A549 (cell line): ENCODE data around the gene ITFG2. TPM values are rescaled to one million over a fixed set of nuclear protein-coding genes. Genes with fewer than 3 reads are reported as not detected.

ENCODE experiments used
- ATAC-seq, 2 experiments: fragments of 200-7000 bp in 1 of 2; fragments of >200 bp in 1 of 2; cut with Nextera tagmentation in 1 of 2; cut with Tn5 transposase in 1 of 2; 3 replicates each; pipeline versions ENCODE4 v1.8.0 to v1.9.1; 2018 to 2020; ENCODE audit warnings: mild to moderate bottlenecking in 1 of 2, moderate library complexity in 1 of 2
- CTCF ChIA-PET: fragments of 300-600 bp; sonication (Branson Sonifier 250); formaldehyde crosslinking; extraction: SDS; loops from one replicate; lab custom pipeline; 2021; ENCODE audit warnings: antibody characterized with exemption, inconsistent platforms; lab: Yijun Ruan, JAX
- POLR2A ChIA-PET: fragments of 350-600 bp; formaldehyde crosslinking; extraction: SDS; loops from one replicate; lab custom pipeline; 2021; ENCODE audit warnings: antibody characterized with exemption, inconsistent platforms; lab: Yijun Ruan, JAX
- DNase-seq, 2 experiments: peaks; one replicate each; pipeline versions ENCODE4 v3.0.0 to v3.0.0-alpha.2; 2011 to 2016; ENCODE audit warnings: low read depth in 1 of 2, low spot score in 1 of 2
- FAIRE-seq: peaks from 2 replicates; lab custom pipeline; 2011; peaks lifted over from hg19 to GRCh38; lab: Jason Lieb, UNC
- H3K27ac ChIP-seq, 2 experiments: fragments of >200 bp; sonication (Bioruptor Twin); formaldehyde crosslinking; 3 replicates each; pipeline ENCODE4 v1.5.1; 2016 to 2017
- H3K4me1 ChIP-seq: fragments of >200 bp; sonication (Bioruptor Twin); formaldehyde crosslinking; 3 replicates; pipeline ENCODE4 v1.6.1; 2016
- H3K4me2 ChIP-seq: fragments of >200 bp; sonication (Bioruptor Twin); formaldehyde crosslinking; 3 replicates; pipeline ENCODE4 v1.6.1; 2016
- H3K4me3 ChIP-seq: fragments of >200 bp; sonication (Bioruptor Twin); formaldehyde crosslinking; 3 replicates; pipeline ENCODE4 v1.5.1; 2016
- H3K9me3 ChIP-seq: fragments of >200 bp; sonication (Bioruptor Twin); formaldehyde crosslinking; 3 replicates; pipeline ENCODE4 v1.6.1; 2016
- BHLHE40 ChIP-seq: IDR thresholded peaks from 2 replicates; pipeline ENCODE4 v1.6.1; 2012; ENCODE audit warnings: low read depth, low read length, inconsistent platforms
- CBX8 ChIP-seq: fragments of 200-600 bp; sonication (generic); IDR thresholded peaks from 2 replicates; pipeline ENCODE4 v1.6.1; 2016
- CHD2 ChIP-seq: fragments of 150-350 bp; IDR thresholded peaks from 2 replicates; pipeline ENCODE4 v1.6.1; 2014; ENCODE audit warnings: low read length; ENCODE audit not compliant: partially characterized antibody
- E2F6 ChIP-seq: IDR thresholded peaks from 2 replicates; pipeline ENCODE4 v1.6.1; 2012; ENCODE audit warnings: low read depth, borderline replicate concordance
- ELK1 ChIP-seq: fragments of 150-350 bp; IDR thresholded peaks from 2 replicates; pipeline ENCODE4 v1.6.1; 2014; ENCODE audit warnings: low read depth, mild to moderate bottlenecking, low read length
- EP300 ChIP-seq, 2 experiments: fragments of >200 bp; sonication (Bioruptor Twin); formaldehyde crosslinking; IDR thresholded peaks; 2 replicates in 1 of 2; 3 replicates in 1 of 2; pipeline ENCODE4 v1.6.1; 2016 to 2017
- HES2 ChIP-seq: fragments of >200 bp; sonication (Bioruptor Twin); formaldehyde crosslinking; IDR thresholded peaks from 2 replicates; pipeline ENCODE4 v1.6.1; 2016
- HOXB13 ChIP-seq: fragments of 250-450 bp; sonication (Bioruptor Pico); IDR thresholded peaks from 2 replicates; pipeline ENCODE4 v1.5.0; 2020; ENCODE audit warnings: low read depth, mild to moderate bottlenecking, moderate library complexity
- KDM5A ChIP-seq: fragments of 200-600 bp; sonication (generic); IDR thresholded peaks from 2 replicates; pipeline ENCODE4 v1.6.1; 2016; ENCODE audit warnings: antibody characterized with exemption, mild to moderate bottlenecking
- MAX ChIP-seq: IDR thresholded peaks from 2 replicates; pipeline ENCODE4 v1.6.1; 2012
- MAZ ChIP-seq: fragments of 150-350 bp; IDR thresholded peaks from 2 replicates; pipeline ENCODE4 v1.6.1; 2014; ENCODE audit warnings: antibody characterized with exemption, low read depth, low read length, borderline replicate concordance
- PBX3 ChIP-seq: IDR thresholded peaks from 2 replicates; pipeline ENCODE4 v1.6.1; 2012
- POLR2A ChIP-seq: IDR thresholded peaks from 2 replicates; pipeline ENCODE4 v1.6.1; 2012; ENCODE audit warnings: mild to moderate bottlenecking, low read length
- RARB ChIP-seq: fragments of 250-450 bp; sonication (Bioruptor Pico); IDR thresholded peaks from 2 replicates; pipeline ENCODE4 v1.8.0; 2021; ENCODE audit warnings: mild to moderate bottlenecking, moderate library complexity
- RFX5 ChIP-seq: fragments of 450-650 bp; IDR thresholded peaks from 2 replicates; pipeline ENCODE4 v1.7.1; 2014; ENCODE audit warnings: antibody characterized with exemption, mild to moderate bottlenecking, moderate library complexity
- TP53 ChIP-seq: fragments of 250-450 bp; sonication (Bioruptor Pico); IDR thresholded peaks from 2 replicates; pipeline ENCODE4 v1.5.0; 2021; ENCODE audit warnings: mild to moderate bottlenecking, moderate library complexity
- WGBS: methylation state at CpG from one replicate; pipeline ENCODE4 v1.1.6; 2017; ENCODE audit errors: missing lambda C conversion rate; 5-methylcytosine and 5-hydroxymethylcytosine counted together
- polyA plus RNA-seq, 4 experiments: library from polyadenylated mRNA; depleted of rRNA in 3 of 4; stranded (reverse); fragments of >200 nt; fragmentation: RNase III in 1 of 4; extraction: RNeasy Plus Mini Kit Qiagen cat#74134 plus additional on column Dnase treatment in 1 of 4; gene quantifications; 2 replicates in 3 of 4; 3 replicates in 1 of 4; pipeline ENCODE4 v1.2.3, GENCODE V29; 2011 to 2017
- TF ChIP-seq, protein P1 (sequence below): fragments of 250-450 bp; sonication (Bioruptor Pico); IDR thresholded peaks from 2 replicates; pipeline ENCODE4 v1.5.0; 2021; ENCODE audit warnings: mild to moderate bottlenecking, moderate library complexity, borderline replicate concordance
- TF ChIP-seq, protein P2 (sequence below): fragments of 250-450 bp; sonication (Bioruptor Pico); IDR thresholded peaks from 2 replicates; pipeline ENCODE4 v1.5.0; 2020; ENCODE audit warnings: low read depth, mild to moderate bottlenecking, moderate library complexity

The ITFG2 gene
- polyA plus RNA-seq, 2 of the 4 experiments (the other 2 are of a cell fraction): 17.5 to 23.7 TPM

- POLR2A ChIA-PET: no interaction called here
- no peaks in the 10 kb centered on the region for H3K9me3 ChIP-seq
- TF ChIP-seq TP53 (CRISPR knock-in tag): no peak
- no peak for TF ChIP-seq PBX3
- no peak for TF ChIP-seq ELK1
- no peak for TF ChIP-seq EP300 (IDR thresholded peaks at IDR 0.05)
- no peak for TF ChIP-seq RFX5
- TF ChIP-seq CHD2: no peak
- no peak for TF ChIP-seq KDM5A
- TF ChIP-seq, all 56 proteins: peak for 0
- ATAC-seq (no peak), DNase-seq (no peak), FAIRE-seq (no peak)
- no peak overlapping the region for H3K4me3 ChIP-seq
- H3K4me1 ChIP-seq: 0 out of 3 replicates have a peak, but pooled peaks cover 4% of the 10 kb centered on the region
- WGBS: 80% methylated on average over 5 of the region's 5 CpGs
- H3K4me2 ChIP-seq: no peak overlapping the region
- no peak overlapping the region for H3K27ac ChIP-seq
- CTCF ChIA-PET: interaction anchor here (0.6 to 1.6 kb wide), 4 partner anchors 9 to 57 kb away, joined by 3 to 7 read pairs (median 4); no protein-coding TSS in a partner anchor
Observed at GRCh38 chr12:2842948-2843347, 30.5 kb downstream of the ITFG2 start.

GRCh38 chr12:2844786-2845185 is 32.3 kb downstream of the ITFG2 start:
- Histone ChIP-seq H3K4me1 (peaks cover 10% of the 10 kb centered on the region), H3K27ac (no peak overlapping the region), H3K4me2 (no peak overlapping the region), H3K9me3 (no peaks in the 10 kb centered on the region), H3K4me3 (no peak overlapping the region)
- WGBS: 87% methylated on average over 9 of the region's 9 CpGs
- POLR2A ChIA-PET: no interaction called here
- DNase-seq (no peak), ATAC-seq (no peak), FAIRE-seq (no peak)
- TF ChIP-seq HOXB13 (CRISPR knock-in tag) (no peak), RARB (no peak), MAZ (no peak), POLR2A (no peak), HES2 (no peak), KDM5A (no peak), MAX (no peak), BHLHE40 (no peak), E2F6 (no peak), CBX8 (no peak)
- TF ChIP-seq, protein P1, sequence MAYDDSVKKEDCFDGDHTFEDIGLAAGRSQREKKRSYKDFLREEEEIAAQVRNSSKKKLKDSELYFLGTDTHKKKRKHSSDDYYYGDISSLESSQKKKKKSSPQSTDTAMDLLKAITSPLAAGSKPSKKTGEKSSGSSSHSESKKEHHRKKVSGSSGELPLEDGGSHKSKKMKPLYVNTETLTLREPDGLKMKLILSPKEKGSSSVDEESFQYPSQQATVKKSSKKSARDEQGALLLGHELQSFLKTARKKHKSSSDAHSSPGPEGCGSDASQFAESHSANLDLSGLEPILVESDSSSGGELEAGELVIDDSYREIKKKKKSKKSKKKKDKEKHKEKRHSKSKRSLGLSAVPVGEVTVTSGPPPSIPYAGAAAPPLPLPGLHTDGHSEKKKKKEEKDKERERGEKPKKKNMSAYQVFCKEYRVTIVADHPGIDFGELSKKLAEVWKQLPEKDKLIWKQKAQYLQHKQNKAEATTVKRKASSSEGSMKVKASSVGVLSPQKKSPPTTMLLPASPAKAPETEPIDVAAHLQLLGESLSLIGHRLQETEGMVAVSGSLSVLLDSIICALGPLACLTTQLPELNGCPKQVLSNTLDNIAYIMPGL (CRISPR knock-in tag): no peak
- TF ChIP-seq, protein P2, sequence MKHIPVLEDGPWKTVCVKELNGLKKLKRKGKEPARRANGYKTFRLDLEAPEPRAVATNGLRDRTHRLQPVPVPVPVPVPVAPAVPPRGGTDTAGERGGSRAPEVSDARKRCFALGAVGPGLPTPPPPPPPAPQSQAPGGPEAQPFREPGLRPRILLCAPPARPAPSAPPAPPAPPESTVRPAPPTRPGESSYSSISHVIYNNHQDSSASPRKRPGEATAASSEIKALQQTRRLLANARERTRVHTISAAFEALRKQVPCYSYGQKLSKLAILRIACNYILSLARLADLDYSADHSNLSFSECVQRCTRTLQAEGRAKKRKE: no peak
- CTCF ChIA-PET: interaction anchor here (0.9 to 3.9 kb wide), 9 partner anchors 9 to 197 kb away, joined by 3 to 18 read pairs (median 4); partner anchors contain the start of genes NRIP2 and TEX52
